GM12872 (cell line): Measurements from ENCODE around the gene RNU5D-1.

Experiments used
- CTCF ChIP-seq: IDR thresholded peaks from 3 replicates; pipeline ENCODE4 v1.5.1; 2011; ENCODE audit warnings: low read depth, mild to moderate bottlenecking, low read length, moderate library complexity; ENCODE audit not compliant: insufficient read depth

Gene RNU5D-1

GRCh38 chr1:44717156-44717555 lies 13.8 kb downstream of the RNU5D-1 start:
- no peak for TF ChIP-seq CTCF

GRCh38 chr1:44714944-44715571 lies 15.9 kb downstream of the RNU5D-1 start:
- peak; percentile 96 for TF ChIP-seq CTCF

- no peak for TF ChIP-seq CTCF
These were observed 16.4 kb downstream of the RNU5D-1 start for GRCh38 chr1:44714532-44714931.

- TF ChIP-seq CTCF, result no peak
These were observed 17.6 kb downstream of the RNU5D-1 start for GRCh38 chr1:44713321-44713781.

GRCh38 chr1:44707959-44708831 lies 22.8 kb downstream of the RNU5D-1 start:
- peak; percentile 65 for TF ChIP-seq CTCF

GRCh38 chr1:44707112-44707881 lies 23.7 kb downstream of the RNU5D-1 start:
- TF ChIP-seq CTCF, result no peak

GRCh38 chr1:44705938-44706337 lies 25.0 kb downstream of the RNU5D-1 start:
- no peak for TF ChIP-seq CTCF
